ENCODE results near the gene ANKRD27.
A peak's percentile ranks its signal among the peaks of the same experiment; 100 is the strongest.
"Not testable (repeated sequence)": the region's sequence is repeated elsewhere in the genome, so short reads cannot be mapped to it uniquely, and the experiment has no call there.

Gene ANKRD27

GRCh38 chr19:32581705-32582179, 93.2 kb downstream of the ANKRD27 start:
- TF ChIP-seq CTCF (conservative IDR thresholded peaks at IDR 0.05; ENCODE audit: low read length) = no peak
- peak; percentile 43 for DNase-seq (ENCODE audit: low read depth)

GRCh38 chr19:32580901-32581704, 93.9 kb downstream of the ANKRD27 start, which contains the start of gene PDCD5:
PDCD5 (plus strand) TSS chr19:32581190; CDS start chr19:32581262, 72 bp downstream.
- TF ChIP-seq CTCF (conservative IDR thresholded peaks at IDR 0.05; ENCODE audit: low read length) = no peak
- DNase-seq (ENCODE audit: low read depth) = peak; percentile 90
- H3K4me3 ChIP-seq (ENCODE audit: low read length) = peak within 1 kb of the TSS; percentile 81

More at GRCh38 chr19:32581705-32582179, 93.2 kb downstream of the ANKRD27 start:
- H3K4me3 ChIP-seq (ENCODE audit: low read length) = peak overlapping the region; percentile 81

GRCh38 chr19:32580353-32580900, 94.6 kb downstream of the ANKRD27 start:
- DNase-seq (ENCODE audit: low read depth) = no peak
- TF ChIP-seq CTCF (conservative IDR thresholded peaks at IDR 0.05; ENCODE audit: low read length) = no peak
- peak overlapping the region; percentile 70 for H3K4me3 ChIP-seq (ENCODE audit: low read length)

- H3K4me3 ChIP-seq (ENCODE audit: low read length) = no peak overlapping the region
- no peak for TF ChIP-seq CTCF (conservative IDR thresholded peaks at IDR 0.05; ENCODE audit: low read length)
- no peak for DNase-seq (ENCODE audit: low read depth)
These were observed 98.2 kb downstream of the ANKRD27 start for GRCh38 chr19:32576790-32577189.

- no peak for TF ChIP-seq CTCF (conservative IDR thresholded peaks at IDR 0.05; ENCODE audit: low read length)
- H3K4me3 ChIP-seq (ENCODE audit: low read length) = no peak overlapping the region
- DNase-seq (ENCODE audit: low read depth) = no peak
These were observed 101.5 kb downstream of the ANKRD27 start for GRCh38 chr19:32573492-32573794.

GRCh38 chr19:32572700-32573491, 102.1 kb downstream of the ANKRD27 start:
- H3K4me3 ChIP-seq (ENCODE audit: low read length); DNase-seq (ENCODE audit: low read depth): not testable (repeated sequence)

- not testable (repeated sequence) for DNase-seq (ENCODE audit: low read depth); H3K4me3 ChIP-seq (ENCODE audit: low read length)
These were observed 103.4 kb downstream of the ANKRD27 start for GRCh38 chr19:32571471-32572075.

Data from AG10803 (cell line).